Breast epithelium (tissue), 3 donors: ENCODE results near the gene FFAR1.
"Not testable (repeated sequence)": the region's sequence is repeated elsewhere in the genome, so short reads cannot be mapped to it uniquely, and the experiment has no call there.

Source experiments
- POLR2A ChIP-seq: fragments of 450-650 bp; IDR thresholded peaks from one replicate; pipeline ENCODE4 v1.6.1; 2016; ENCODE audit warnings: antibody characterized with exemption, mild to moderate bottlenecking, moderate library complexity
- POLR2AphosphoS5 ChIP-seq, 3 donors: sonication (generic); formaldehyde crosslinking; IDR thresholded peaks; one replicate each; pipeline ENCODE4 v1.6.1; 2017; ENCODE audit warnings: antibody characterized with exemption in 3 of 3
- TF ChIP-seq, protein P1 (sequence below), 3 donors: fragments of 450-650 bp; IDR thresholded peaks; one replicate each; pipeline ENCODE4 v1.5.1; 2016 to 2017; ENCODE audit warnings: antibody characterized with exemption in 3 of 3, mild to moderate bottlenecking in 3 of 3, moderate library complexity in 3 of 3

DNA sequence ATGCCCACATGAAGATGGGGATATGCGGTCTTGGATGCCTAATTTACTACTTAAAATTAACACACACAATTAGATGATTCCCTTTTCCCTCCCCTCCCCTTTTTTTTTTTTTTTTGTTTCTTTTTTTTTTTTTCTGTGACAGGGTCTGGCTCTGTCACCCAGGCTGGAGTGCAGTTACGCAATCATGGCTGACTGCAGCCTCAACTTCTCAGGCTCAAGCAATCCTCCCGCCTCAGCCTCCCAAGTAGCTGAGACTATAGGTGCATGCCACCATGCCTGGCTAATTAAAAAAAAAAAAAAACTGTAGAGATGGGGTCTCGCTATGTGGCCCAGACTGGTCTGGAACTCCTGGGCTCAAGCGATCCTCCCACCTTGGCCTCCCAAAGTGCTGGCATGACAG is 31.8 kb downstream of the FFAR1 start:
- TF ChIP-seq, protein P1, sequence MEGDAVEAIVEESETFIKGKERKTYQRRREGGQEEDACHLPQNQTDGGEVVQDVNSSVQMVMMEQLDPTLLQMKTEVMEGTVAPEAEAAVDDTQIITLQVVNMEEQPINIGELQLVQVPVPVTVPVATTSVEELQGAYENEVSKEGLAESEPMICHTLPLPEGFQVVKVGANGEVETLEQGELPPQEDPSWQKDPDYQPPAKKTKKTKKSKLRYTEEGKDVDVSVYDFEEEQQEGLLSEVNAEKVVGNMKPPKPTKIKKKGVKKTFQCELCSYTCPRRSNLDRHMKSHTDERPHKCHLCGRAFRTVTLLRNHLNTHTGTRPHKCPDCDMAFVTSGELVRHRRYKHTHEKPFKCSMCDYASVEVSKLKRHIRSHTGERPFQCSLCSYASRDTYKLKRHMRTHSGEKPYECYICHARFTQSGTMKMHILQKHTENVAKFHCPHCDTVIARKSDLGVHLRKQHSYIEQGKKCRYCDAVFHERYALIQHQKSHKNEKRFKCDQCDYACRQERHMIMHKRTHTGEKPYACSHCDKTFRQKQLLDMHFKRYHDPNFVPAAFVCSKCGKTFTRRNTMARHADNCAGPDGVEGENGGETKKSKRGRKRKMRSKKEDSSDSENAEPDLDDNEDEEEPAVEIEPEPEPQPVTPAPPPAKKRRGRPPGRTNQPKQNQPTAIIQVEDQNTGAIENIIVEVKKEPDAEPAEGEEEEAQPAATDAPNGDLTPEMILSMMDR (IDR thresholded peaks at IDR 0.05) = not testable (repeated sequence)
- not testable (repeated sequence) for TF ChIP-seq POLR2AphosphoS5 (IDR thresholded peaks at IDR 0.05); POLR2A
